Vagina (tissue), 2 donors: ENCODE results near the gene CDKL5.

Experiments used
- POLR2AphosphoS5 ChIP-seq, 2 donors: sonication (generic); formaldehyde crosslinking; IDR thresholded peaks; one replicate each; pipeline ENCODE4 v1.9.0; 2017; ENCODE audit warnings: antibody characterized with exemption in 2 of 2, mild to moderate bottlenecking in 2 of 2, low read depth in 1 of 2; ENCODE audit not compliant: insufficient read depth in 1 of 2
- TF ChIP-seq, protein P1 (sequence below), 3 experiments: fragments of 450-650 bp in 2 of 3; fragments of 200-600 bp in 1 of 3; sonication (generic) in 1 of 3; IDR thresholded peaks; one replicate each; pipeline ENCODE4 v1.5.1; 2017 to 2019; ENCODE audit warnings: antibody characterized with exemption in 3 of 3, mild to moderate bottlenecking in 2 of 3, moderate library complexity in 2 of 3

DNA sequence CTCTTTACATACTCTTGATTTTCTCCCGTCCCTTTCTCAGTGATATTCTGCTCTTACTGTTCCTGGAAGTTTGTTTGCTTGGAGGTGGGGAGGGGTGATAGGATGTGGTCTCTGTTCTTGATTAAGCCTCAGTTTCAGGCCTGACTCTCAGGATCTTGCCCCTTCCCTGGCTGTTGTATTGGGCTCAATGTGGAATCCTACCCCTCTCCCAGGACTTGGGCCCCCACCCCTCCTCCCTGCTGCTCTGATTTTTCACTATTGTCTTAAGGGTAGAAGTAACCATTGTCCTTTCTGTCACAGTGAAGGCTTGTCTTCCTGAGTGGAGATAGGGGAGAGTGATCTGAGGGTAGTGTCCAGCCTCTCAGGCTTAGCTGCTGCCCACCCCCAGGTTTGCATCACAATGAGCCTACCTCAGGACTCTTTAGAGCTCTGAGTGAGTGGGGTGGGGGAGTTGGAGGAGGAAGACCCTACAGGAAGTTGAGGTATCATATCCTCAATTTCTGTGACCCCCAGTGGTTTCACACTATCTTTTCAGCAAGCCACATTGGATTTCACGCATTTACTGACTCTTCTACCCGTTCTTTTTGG is 16.5 kb downstream of the CDKL5 start:
- TF ChIP-seq, protein P1, sequence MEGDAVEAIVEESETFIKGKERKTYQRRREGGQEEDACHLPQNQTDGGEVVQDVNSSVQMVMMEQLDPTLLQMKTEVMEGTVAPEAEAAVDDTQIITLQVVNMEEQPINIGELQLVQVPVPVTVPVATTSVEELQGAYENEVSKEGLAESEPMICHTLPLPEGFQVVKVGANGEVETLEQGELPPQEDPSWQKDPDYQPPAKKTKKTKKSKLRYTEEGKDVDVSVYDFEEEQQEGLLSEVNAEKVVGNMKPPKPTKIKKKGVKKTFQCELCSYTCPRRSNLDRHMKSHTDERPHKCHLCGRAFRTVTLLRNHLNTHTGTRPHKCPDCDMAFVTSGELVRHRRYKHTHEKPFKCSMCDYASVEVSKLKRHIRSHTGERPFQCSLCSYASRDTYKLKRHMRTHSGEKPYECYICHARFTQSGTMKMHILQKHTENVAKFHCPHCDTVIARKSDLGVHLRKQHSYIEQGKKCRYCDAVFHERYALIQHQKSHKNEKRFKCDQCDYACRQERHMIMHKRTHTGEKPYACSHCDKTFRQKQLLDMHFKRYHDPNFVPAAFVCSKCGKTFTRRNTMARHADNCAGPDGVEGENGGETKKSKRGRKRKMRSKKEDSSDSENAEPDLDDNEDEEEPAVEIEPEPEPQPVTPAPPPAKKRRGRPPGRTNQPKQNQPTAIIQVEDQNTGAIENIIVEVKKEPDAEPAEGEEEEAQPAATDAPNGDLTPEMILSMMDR (IDR thresholded peaks at IDR 0.05): no peak
- TF ChIP-seq POLR2AphosphoS5 (IDR thresholded peaks at IDR 0.05; ENCODE audit: insufficient read depth in 1 of 2, low read depth in 1 of 2): no peak
